Body of pancreas (tissue), 4 donors: ENCODE measurements around the gene UBXN10.

Source experiments
- CTCF ChIP-seq, 7 experiments: fragments of 450-650 bp in 4 of 7; fragments of 200-600 bp in 3 of 7; sonication (generic) in 3 of 7; IDR thresholded peaks; one replicate each; pipeline ENCODE4 v1.5.1; 2016 to 2019; ENCODE audit warnings: antibody characterized with exemption in 7 of 7
- POLR2A ChIP-seq, 3 donors: fragments of 450-650 bp; IDR thresholded peaks; one replicate each; pipeline ENCODE4 v1.6.1; 2016; ENCODE audit warnings: antibody characterized with exemption in 3 of 3, mild to moderate bottlenecking in 2 of 3

GRCh38 chr1:20194224-20194623 lies 8.3 kb downstream of the UBXN10 start:
- TF ChIP-seq CTCF (IDR thresholded peaks at IDR 0.05) (no peak), POLR2A (IDR thresholded peaks at IDR 0.05) (no peak)
